K562 (cell line): Measurements from ENCODE around the gene PAQR7. TPM values are rescaled to one million over a fixed set of nuclear protein-coding genes. Genes with fewer than 3 reads are reported as not detected.

Experiments used
- CBX3 ChIP-seq, 2 experiments: IDR thresholded peaks; 1 replicate in 1 of 2; 2 replicates in 1 of 2; pipeline ENCODE4 v1.6.1; 2012; ENCODE audit warnings: inconsistent platforms in 2 of 2, low read length in 2 of 2, borderline replicate concordance in 1 of 2, control low read depth in 1 of 2
- CEBPB ChIP-seq: fragments of 450-650 bp; IDR thresholded peaks from 2 replicates; pipeline ENCODE4 v1.6.1; 2016; ENCODE audit warnings: missing genetic modification characterization, missing compliant biosample characterization
- HMG20B ChIP-seq: fragments of 250-450 bp; sonication (Bioruptor Pico); IDR thresholded peaks from 2 replicates; pipeline ENCODE4 v1.5.0; 2021; ENCODE audit warnings: mild to moderate bottlenecking
- HMGN3 ChIP-seq: IDR thresholded peaks from 2 replicates; pipeline ENCODE4 v1.6.1; 2011; ENCODE audit warnings: borderline replicate concordance, low read depth, mild to moderate bottlenecking, mixed read lengths, low read length; ENCODE audit not compliant: insufficient read length; ENCODE audit errors: extremely low read depth
- MLX ChIP-seq, 2 experiments: fragments of 450-650 bp in 1 of 2; sonication (generic) in 1 of 2; formaldehyde crosslinking; conservative IDR thresholded peaks; 2 replicates each; pipeline versions ENCODE4 v1.4.0 to v1.8.1; 2020 to 2022; ENCODE audit warnings: mild to moderate bottlenecking in 1 of 2, missing genetic modification reagents in 1 of 2
- POLR2AphosphoS2 ChIP-seq: IDR thresholded peaks from 2 replicates; pipeline ENCODE4 v1.6.1; 2012; ENCODE audit warnings: low read length, improper control_type of control experiment
- PTRF ChIP-seq: fragments of 450-650 bp; IDR thresholded peaks from 2 replicates; pipeline ENCODE4 v1.6.1; 2016; ENCODE audit warnings: mild to moderate bottlenecking, missing genetic modification characterization, missing compliant biosample characterization
- SMARCA4 ChIP-seq: fragments of 450-650 bp; IDR thresholded peaks from 2 replicates; pipeline ENCODE4 v1.6.1; 2016
- SP2 ChIP-seq: IDR thresholded peaks from 2 replicates; pipeline ENCODE4 v1.6.1; 2011; ENCODE audit warnings: mild to moderate bottlenecking, low read depth, low read length, moderate library complexity; ENCODE audit not compliant: poor library complexity, severe bottlenecking; ENCODE audit errors: extremely low read depth
- TFAM ChIP-seq: fragments of 250-450 bp; sonication (Bioruptor Pico); conservative IDR thresholded peaks from 2 replicates; pipeline ENCODE4 v1.5.0; 2021; ENCODE audit warnings: mild to moderate bottlenecking, moderate library complexity
- WHSC1 ChIP-seq: IDR thresholded peaks from one replicate; pipeline ENCODE4 v1.6.1; 2012; ENCODE audit warnings: low read length, control low read depth, inconsistent platforms
- XRCC4 ChIP-seq: IDR thresholded peaks from one replicate; pipeline ENCODE4 v1.6.1; 2011; ENCODE audit not compliant: insufficient read depth, insufficient read length; ENCODE audit errors: extremely low read depth
- ZEB2 ChIP-seq: fragments of 450-650 bp; IDR thresholded peaks from 2 replicates; pipeline ENCODE4 v1.6.1; 2016
- ZFPM2 ChIP-seq: fragments of 250-450 bp; sonication (Bioruptor Pico); IDR thresholded peaks from 2 replicates; pipeline ENCODE4 v1.5.1; 2022; ENCODE audit warnings: mild to moderate bottlenecking
- ZNF197 ChIP-seq: fragments of 200-800 bp; sonication (Bioruptor generic); IDR thresholded peaks from 2 replicates; pipeline ENCODE4 v1.6.1; 2016; ENCODE audit warnings: low read depth, missing genetic modification characterization, missing compliant biosample characterization
- ZNF318 ChIP-seq, 2 experiments: fragments of 450-650 bp; IDR thresholded peaks; 2 replicates each; pipeline ENCODE4 v1.6.1; 2016; ENCODE audit warnings: mild to moderate bottlenecking in 2 of 2, borderline replicate concordance in 1 of 2, low read depth in 1 of 2, moderate library complexity in 1 of 2
- ZNF436 ChIP-seq: fragments of 250-450, 450-650 bp; sonication (Bioruptor Pico); formaldehyde crosslinking; IDR thresholded peaks from 2 replicates; pipeline ENCODE4 v1.7.0; 2020; ENCODE audit warnings: mild to moderate bottlenecking
- polyA plus RNA-seq, 8 experiments: library from polyadenylated mRNA; depleted of rRNA in 4 of 8; stranded (reverse) in 5 of 8; unstranded in 3 of 8; fragments of >200 nt; fragmentation: Nextera tagmentation in 2 of 8; fragmentation: Illumina TruSeq in 1 of 8; extraction: Ambion mirVana in 2 of 8; extraction: Trizol in 1 of 8; gene quantifications; 2 replicates each; pipeline versions ENCODE4 v1.2.1 to v1.2.3, GENCODE V29; 2011 to 2014; ENCODE audit warnings: inconsistent platforms in 1 of 8, missing spikeins in 1 of 8
- total RNA-seq, 7 experiments: library from RNA; depleted of rRNA in 6 of 7; stranded (reverse); fragments of >200 nt in 6 of 7; fragmentation: Illumina TruSeq in 2 of 7; extraction: Trizol in 2 of 7; gene quantifications; 2 replicates each; pipeline versions ENCODE4 v1.2.1 to v1.2.3, GENCODE V29; 2011 to 2021; ENCODE audit warnings: low replicate concordance in 1 of 7
- TF ChIP-seq, protein P1 (sequence below): fragments of 450-650 bp; formaldehyde crosslinking; IDR thresholded peaks from 2 replicates; pipeline ENCODE4 v1.4.0; 2020; ENCODE audit warnings: mild to moderate bottlenecking, moderate library complexity

PAQR7 gene
- total and polyA plus RNA-seq, 9 of the 15 experiments (the other 6 are each of a cell fraction or from before 2014, with no cell fraction given), result 1.1 to 5.2 (median 2.6) TPM

- TF ChIP-seq ZNF318 (IDR thresholded peaks at IDR 0.05; ENCODE audit: borderline replicate concordance in 1 of 2, low read depth in 1 of 2) (no peak), CEBPB (no peak), POLR2AphosphoS2 (no peak), ZFPM2 (CRISPR knock-in tag) (0 out of 2 replicates have a peak, but pooled peaks have one; percentile 25), HMG20B (CRISPR knock-in tag) (no peak), ZEB2 (peak; percentile 86), HMGN3 (peak; percentile 92), ZNF197 (CRISPR knock-in tag) (no peak), PTRF (tag) (no peak), MLX (CRISPR knock-in tag; conservative IDR thresholded peaks at IDR 0.05) (0 out of 4 replicates have a peak, but pooled peaks of 1 of the 2 experiments have one; percentile 66), ZNF436 (CRISPR knock-in tag) (no peak), TFAM (CRISPR knock-in tag) (no peak), WHSC1 (no peak), SMARCA4 (0 out of 2 replicates have a peak, but pooled peaks have one; percentile 31), XRCC4 (no peak), CBX3 (IDR thresholded peaks at IDR 0.05; ENCODE audit: borderline replicate concordance in 1 of 2, low read length in 2 of 2) (no peak; a peak in 1 of 3 replicates), SP2 (no peak)
- TF ChIP-seq, protein P1, sequence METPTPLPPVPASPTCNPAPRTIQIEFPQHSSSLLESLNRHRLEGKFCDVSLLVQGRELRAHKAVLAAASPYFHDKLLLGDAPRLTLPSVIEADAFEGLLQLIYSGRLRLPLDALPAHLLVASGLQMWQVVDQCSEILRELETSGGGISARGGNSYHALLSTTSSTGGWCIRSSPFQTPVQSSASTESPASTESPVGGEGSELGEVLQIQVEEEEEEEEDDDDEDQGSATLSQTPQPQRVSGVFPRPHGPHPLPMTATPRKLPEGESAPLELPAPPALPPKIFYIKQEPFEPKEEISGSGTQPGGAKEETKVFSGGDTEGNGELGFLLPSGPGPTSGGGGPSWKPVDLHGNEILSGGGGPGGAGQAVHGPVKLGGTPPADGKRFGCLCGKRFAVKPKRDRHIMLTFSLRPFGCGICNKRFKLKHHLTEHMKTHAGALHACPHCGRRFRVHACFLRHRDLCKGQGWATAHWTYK, result peak; percentile 89; the same call in 1 of the 2 replicates
These were observed at the start of gene PAQR7 (continued) for GRCh38 chr1:25875154-25875855.
